Peyer's patch (tissue), 4 donors: ENCODE measurements around the gene AGAP1.

Experiments
- POLR2A ChIP-seq, 2 donors: fragments of 450-650 bp; IDR thresholded peaks; one replicate each; pipeline ENCODE4 v1.5.1; 2017; ENCODE audit warnings: antibody characterized with exemption in 2 of 2, mild to moderate bottlenecking in 2 of 2, moderate library complexity in 2 of 2
- TF ChIP-seq, protein P1 (sequence below), 6 experiments: fragments of 450-650 bp in 4 of 6; fragments of 200-600 bp in 2 of 6; sonication (generic) in 1 of 6; IDR thresholded peaks; one replicate each; pipeline ENCODE4 v1.5.1; 2017 to 2019; ENCODE audit warnings: antibody characterized with exemption in 6 of 6, mild to moderate bottlenecking in 3 of 6, moderate library complexity in 1 of 6

DNA sequence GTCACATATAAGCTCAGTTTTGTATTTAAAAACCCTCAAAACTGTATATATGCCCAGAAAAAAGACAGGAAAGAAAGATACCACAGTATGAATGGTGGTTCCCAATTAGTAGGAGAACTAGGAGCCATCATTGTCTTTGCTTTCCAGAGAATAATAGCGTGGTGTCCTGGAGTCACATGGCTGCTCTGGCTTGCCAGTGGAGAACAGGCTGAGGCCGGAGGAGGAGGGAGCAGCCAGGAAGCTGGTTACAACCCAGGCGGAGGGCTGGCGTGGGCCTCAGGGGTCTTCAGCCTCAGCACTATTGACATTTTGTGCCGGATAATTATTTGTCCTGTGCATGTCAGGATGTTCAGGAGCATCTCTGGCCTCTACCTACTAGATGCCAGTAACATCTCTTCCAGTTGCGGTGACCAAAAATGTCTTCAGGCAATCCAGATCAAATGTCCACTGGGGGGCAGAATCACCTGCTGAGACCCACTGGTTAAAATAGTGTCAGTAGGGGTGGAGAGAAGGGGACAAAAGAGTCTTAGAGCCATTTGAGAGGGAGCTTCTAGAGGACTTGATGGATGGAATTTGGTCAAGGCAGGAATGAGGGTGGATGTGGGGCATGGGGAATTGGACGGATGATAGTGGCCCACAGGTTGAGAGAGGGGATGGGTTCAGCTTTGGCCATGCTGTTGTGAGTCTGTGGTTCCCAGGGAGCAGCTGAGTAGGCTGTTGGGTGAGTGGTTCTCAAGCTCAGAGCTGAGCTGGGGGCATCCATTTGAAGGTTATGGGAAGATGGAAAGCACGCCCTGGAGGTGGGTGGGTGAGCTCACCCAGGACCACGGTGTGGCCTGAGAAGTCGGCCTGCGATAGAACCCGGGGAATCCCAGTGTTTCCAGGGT is 144.9 kb downstream of the AGAP1 start:
- TF ChIP-seq, protein P1, sequence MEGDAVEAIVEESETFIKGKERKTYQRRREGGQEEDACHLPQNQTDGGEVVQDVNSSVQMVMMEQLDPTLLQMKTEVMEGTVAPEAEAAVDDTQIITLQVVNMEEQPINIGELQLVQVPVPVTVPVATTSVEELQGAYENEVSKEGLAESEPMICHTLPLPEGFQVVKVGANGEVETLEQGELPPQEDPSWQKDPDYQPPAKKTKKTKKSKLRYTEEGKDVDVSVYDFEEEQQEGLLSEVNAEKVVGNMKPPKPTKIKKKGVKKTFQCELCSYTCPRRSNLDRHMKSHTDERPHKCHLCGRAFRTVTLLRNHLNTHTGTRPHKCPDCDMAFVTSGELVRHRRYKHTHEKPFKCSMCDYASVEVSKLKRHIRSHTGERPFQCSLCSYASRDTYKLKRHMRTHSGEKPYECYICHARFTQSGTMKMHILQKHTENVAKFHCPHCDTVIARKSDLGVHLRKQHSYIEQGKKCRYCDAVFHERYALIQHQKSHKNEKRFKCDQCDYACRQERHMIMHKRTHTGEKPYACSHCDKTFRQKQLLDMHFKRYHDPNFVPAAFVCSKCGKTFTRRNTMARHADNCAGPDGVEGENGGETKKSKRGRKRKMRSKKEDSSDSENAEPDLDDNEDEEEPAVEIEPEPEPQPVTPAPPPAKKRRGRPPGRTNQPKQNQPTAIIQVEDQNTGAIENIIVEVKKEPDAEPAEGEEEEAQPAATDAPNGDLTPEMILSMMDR (IDR thresholded peaks at IDR 0.05): no peak
- TF ChIP-seq POLR2A (IDR thresholded peaks at IDR 0.05): no peak
